NCI-H460 (cell line): ENCODE results near the gene LIMS3. TPM values are rescaled to one million over a fixed set of nuclear protein-coding genes. Genes with fewer than 3 reads are reported as not detected.
"Not testable (repeated sequence)": the region's sequence is repeated elsewhere in the genome, so short reads cannot be mapped to it uniquely, and the experiment has no call there.

Experiments used
- DNase-seq: peaks from one replicate; pipeline ENCODE4 v3.0.0-alpha.2; 2016; ENCODE audit warnings: low read depth; ENCODE audit errors: extremely low read depth
- polyA plus RNA-seq: library from polyadenylated mRNA; depleted of rRNA; stranded (reverse); fragments of >200 nt; gene quantifications from 2 replicates; pipeline ENCODE4 v1.2.3, GENCODE V29; 2014; cell fraction: nucleus; rRNA removed
- total RNA-seq: library from RNA; depleted of rRNA; stranded (reverse); fragments of >200 nt; shearing (Covaris generic); gene quantifications from 2 replicates; pipeline ENCODE4 v1.2.3, GENCODE V29; 2014; rRNA removed

Gene LIMS3
- 1.8 and 4.6 TPM in 2 replicates for total RNA-seq
- 0.25 and 1.4 TPM in 2 replicates for polyA plus RNA-seq

DNA sequence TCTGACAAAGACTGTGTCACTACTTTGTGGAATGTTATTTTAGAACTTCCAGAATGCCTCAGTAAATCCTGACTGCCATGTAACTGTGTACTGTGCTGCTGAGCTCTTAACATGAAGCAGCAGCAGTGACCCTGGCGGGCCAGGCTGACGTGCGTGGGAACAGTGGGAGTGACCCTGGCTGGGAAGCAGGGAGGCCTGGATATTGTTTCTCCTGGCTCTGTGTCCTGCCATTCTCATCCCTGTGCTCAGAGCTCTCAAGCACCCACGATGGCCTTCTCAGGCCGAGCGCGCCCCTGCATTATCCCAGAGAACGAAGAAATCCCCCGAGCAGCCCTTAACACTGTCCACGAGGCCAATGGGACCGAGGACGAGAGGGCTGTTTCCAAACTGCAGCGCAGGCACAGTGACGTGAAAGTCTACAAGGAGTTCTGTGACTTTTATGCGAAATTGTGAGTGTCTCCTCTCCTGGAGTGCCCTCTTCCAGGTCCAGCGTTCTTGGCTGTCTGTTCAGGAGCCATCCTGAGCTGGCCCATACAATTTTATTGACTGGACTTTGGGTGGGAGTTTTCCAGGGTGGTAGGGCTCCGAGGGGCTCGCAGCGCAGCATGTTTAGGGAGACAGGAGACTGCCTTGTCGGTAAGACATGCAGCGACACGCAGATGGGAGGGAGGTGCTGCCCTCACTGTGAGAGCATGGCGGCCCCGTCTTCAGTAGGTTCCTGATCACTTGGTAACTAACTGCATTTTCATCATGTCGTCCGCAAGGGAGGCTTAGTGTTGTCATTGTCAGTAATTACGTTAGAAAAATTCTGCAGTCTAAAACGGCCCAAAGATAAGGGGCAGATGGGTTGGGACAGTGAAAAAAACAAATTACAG is at the start of gene LIMS3:
Gene LIMS3, plus strand, starts transcription at position 227 of the 875 bp plus-strand sequence. Its CDS starts 41 bp downstream, at position 268.
- not testable (repeated sequence) for DNase-seq

DNA sequence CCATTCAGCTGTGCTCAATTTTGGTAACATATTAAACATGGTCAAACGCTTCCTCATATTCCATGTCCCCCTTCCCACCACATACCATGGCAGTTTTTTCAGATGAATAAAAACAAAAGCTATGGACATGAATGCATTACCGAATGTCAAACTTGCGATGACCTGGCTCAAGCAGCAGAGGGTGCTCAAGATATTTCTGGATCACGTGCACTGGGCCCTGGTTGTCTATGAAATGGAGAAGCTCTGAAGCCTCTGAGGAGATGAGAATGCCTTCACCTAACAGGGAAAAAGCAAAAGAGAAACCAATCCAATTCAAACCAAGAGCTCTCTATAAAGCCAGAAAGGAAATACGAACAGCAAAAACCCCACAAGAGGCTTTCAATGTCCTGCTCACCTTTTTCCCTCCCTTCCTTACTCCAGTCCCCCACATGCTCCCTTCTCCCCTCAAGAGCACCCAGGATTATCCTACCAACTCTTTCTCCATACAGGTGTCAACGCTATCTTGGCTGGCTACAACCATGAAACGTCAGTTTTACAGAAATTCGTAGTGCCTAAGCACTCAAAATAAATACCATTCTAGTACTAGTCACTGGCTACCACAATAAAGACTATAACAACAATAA is 27.2 kb upstream of the LIMS3 start:
- not testable (repeated sequence) for DNase-seq

- not testable (repeated sequence) for DNase-seq
Measured at GRCh38 chr2:109876625-109877024, 21.9 kb upstream of the LIMS3 start.

GRCh38 chr2:109882112-109882511 is 16.4 kb upstream of the LIMS3 start:
- not testable (repeated sequence) for DNase-seq

GRCh38 chr2:109888414-109888813 is 10.1 kb upstream of the LIMS3 start:
- not testable (repeated sequence) for DNase-seq

DNA sequence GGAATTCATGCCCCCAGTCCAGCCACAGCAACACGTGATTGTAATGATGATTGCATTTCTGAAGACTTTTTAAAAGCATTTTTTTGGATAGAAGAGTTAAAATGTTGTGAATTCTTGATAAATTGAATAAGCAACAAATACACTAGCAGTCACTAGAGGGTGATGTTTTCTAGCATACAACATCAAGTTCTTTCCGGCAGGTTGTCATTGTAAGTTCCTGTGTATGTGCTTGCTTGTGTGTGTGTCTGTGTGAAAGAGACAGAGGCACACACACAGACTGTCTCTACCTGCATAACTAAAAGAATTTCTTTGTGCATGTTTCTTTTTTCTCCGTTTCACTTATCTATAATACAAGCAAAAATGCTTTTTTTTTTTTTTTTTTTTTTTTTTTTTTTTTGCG is 8.6 kb upstream of the LIMS3 start:
- DNase-seq = not testable (repeated sequence)

DNA sequence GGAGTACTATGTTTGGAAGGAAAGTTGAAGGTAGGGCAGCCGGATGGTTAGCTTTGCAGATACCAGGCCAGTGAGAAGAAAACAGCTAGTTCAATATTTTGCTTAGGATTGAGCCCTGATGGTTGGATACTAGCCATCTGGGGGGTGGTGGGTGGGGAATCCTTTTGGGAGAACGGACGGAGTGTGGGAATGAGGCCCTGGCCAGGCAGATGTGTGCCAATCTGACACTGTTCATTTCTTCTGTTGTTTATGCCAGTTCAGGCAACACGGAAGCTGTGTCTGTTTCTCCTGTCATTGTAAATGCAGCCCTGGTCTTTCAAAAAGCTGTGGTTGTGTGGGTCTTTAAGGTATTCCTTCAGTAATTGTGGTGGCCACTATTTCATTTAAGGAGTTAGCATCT is 7.5 kb upstream of the LIMS3 start:
- DNase-seq = not testable (repeated sequence)

DNA sequence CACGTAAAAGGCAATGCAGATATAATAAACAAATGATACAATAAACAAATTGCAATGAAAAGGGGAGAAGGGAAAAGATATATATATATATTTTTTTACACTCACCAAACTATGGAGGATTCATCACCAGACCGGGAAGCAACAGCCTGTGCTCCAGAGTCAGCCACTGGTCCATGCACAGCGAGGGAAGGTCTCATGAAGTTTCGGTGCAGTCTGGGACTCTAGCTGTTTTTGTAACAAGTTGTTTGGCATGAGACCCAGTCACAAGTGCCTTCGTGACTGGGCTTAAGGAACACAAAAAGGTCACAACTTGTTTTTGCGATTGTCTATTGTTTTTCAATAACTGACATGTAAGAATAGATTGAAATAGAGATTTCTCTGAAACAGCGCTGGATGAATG is 4.8 kb upstream of the LIMS3 start:
- DNase-seq = not testable (repeated sequence)

DNA sequence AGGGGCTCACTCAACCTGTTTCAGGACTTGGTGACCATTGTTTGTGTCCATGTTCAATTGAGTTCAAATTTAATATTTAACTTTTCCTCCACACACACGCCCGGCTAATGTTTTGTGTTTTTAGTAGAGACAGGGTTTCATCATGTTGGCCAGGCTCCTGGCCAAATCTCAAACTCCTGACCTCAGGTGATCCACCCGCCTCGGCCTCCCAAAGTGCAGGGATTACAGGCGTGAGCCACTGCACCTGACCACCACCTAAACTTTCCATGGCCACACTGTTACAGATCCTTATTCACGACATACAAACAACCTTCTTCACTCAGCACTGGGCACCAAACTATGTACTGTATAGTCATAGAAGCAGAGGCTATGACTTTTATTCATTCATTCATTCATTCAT is 4.3 kb upstream of the LIMS3 start:
- not testable (repeated sequence) for DNase-seq

DNA sequence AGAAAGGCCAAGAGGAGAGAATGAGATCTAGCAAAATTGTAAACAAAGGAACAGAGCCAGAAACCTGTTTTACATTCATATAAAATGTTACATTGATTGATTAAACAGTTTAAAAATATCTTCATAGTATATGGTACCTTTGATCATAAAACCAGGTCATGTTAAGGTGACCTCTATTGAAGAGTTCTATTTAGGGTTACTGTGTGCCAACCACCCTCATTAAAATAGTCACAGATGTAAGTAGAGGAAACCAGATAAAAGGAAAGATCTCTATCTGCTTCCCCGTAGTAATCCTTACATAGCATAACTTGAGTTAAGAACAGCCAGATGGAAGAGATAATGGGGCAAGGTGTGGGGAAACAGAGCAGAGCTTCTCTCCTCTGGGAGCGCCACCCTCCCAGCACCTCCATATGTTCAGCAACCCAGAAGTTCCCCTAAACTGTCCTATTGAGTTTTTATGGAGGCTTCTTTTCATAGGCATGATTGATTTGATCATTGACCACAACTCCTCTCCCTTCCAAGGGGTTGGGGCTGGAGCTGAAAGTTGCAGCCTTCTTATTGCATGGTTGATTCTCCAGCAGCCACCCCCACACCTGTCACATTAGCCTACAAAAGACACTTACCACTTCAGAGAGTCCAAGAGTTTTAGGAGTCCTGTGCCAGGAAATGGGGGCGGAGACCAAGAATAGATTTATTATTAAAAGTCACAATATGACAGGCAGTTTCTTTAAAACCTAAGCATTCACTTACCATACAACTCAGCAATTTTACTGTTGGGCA is 3.2 kb upstream of the LIMS3 start:
- DNase-seq = not testable (repeated sequence)

DNA sequence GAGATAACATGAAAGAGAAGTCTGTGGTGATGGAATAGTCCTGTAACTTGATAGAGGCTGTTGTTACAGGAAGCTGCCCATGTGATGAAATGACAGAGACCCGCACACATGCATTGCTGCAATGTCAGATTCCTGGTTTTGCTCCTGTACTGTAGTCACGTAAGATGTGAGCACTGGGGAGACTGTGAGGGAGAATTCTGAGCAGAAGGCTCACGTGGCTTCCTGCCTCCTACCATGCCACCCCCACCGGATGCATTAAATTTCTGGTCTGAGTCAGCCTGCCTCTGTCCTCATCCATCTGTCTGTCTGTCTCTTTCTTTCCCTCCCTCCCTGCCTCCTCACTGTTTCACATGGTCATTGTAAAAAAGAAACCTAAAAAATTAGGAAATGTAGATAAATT is 2.3 kb upstream of the LIMS3 start:
- DNase-seq = not testable (repeated sequence)

DNA sequence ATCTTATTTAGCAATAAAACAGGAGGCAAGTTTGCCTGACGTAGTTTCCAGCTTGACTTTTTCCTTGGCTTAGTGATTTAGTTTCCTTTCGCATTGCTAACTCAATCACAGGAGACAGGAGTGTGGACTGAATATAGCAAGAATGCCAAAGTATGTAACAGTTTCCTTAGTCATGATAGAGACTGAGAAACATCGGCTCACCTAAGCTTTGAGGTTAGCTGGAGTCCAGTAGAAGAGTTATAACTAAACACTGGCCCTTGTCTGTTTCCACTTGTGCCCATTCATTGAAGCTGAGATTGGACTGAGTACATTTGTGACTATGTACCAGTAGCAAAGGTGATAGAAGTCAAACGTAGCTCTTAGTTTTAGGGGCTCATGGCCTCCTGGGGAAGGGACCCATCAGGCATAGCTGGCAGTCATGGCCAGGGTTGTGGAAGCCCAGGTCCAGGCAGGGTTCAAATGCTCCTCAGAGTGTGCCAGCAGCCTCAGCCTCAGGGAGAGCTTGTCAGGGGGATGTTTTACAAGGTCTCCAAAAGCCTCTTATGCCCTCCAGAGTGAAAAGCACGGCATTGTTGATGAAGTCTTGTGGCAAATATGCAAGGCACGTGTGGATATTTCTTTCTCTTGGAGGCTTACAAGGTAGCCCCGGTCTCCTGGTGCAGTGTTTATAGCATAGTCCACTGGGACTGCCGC is 573 bp upstream of the LIMS3 start:
- not testable (repeated sequence) for DNase-seq

- DNase-seq = not testable (repeated sequence)
Measured at GRCh38 chr2:109905796-109906195, 7.3 kb downstream of the LIMS3 start.

GRCh38 chr2:109908626-109909025 is 10.1 kb downstream of the LIMS3 start:
- not testable (repeated sequence) for DNase-seq

GRCh38 chr2:109910789-109911188 is 12.3 kb downstream of the LIMS3 start:
- DNase-seq = not testable (repeated sequence)

- DNase-seq = not testable (repeated sequence)
Measured at GRCh38 chr2:109913911-109914310, 15.4 kb downstream of the LIMS3 start.

DNA sequence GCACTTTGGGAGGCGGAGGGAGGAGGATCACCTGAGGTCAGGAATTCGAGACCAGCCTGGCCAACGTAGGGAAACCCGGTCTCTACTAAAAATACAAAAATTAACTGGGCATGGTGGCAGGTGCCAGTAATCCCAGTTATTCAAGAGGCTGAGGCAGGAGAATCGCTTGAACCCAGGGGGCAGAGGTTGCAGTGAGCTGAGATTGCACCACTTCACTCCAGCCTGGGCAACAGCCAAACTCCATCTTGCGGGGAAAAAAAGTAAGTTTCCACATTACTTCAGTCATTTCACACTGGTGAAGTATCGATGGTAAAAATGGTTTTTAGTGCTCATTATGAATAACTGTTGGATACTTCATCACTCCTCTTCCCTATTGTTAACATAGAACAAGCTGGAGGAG is 16.1 kb downstream of the LIMS3 start:
- not testable (repeated sequence) for DNase-seq

GRCh38 chr2:109915830-109916229 is 17.3 kb downstream of the LIMS3 start:
- not testable (repeated sequence) for DNase-seq

DNA sequence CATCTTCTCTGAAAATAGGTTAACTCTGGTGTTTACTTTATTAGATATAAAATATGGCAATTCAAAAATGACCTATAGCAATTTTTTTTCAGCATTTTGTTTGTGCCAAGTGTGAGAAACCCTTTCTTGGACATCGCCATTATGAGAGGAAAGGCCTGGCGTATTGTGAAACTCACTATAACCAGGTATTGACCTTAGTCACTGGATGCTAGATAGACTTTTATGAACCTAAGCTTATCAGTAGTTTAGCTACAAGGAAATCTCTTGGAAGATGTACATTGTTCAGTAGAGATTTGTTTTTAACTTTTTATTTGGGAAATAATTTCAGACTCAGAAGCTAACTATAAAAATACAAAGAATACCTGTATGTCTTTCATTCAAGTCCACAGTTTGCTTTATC is 21.7 kb downstream of the LIMS3 start:
- DNase-seq = not testable (repeated sequence)
